Esophagus squamous epithelium (tissue), 5 donors: ENCODE measurements around the gene TANC1. TPM values are rescaled to one million over a fixed set of nuclear protein-coding genes. Genes with fewer than 3 reads are reported as not detected.

ENCODE experiments used
- DNase-seq: peaks from one replicate; lab custom pipeline; 2025; lab: John Stamatoyannopoulos, UW
- H3K27ac ChIP-seq, 4 donors: fragments of 200-600 bp; sonication (generic); one replicate each; pipeline ENCODE4 v1.5.1; 2016 to 2019; ENCODE audit warnings: mild to moderate bottlenecking in 1 of 4
- H3K27me3 ChIP-seq, 4 donors: fragments of 200-600 bp; sonication (generic); 1 replicate in 3 of 4; 2 replicates in 1 of 4; pipeline versions ENCODE4 v1.5.1 to v1.6.0; 2017 to 2021; ENCODE audit warnings: antibody characterized with exemption in 1 of 4
- H3K36me3 ChIP-seq, 3 donors: fragments of 200-600 bp; sonication (generic); one replicate each; pipeline ENCODE4 v1.5.1; 2016 to 2019
- H3K4me1 ChIP-seq, 3 donors: fragments of 200-600 bp; sonication (generic); one replicate each; pipeline ENCODE4 v1.5.1; 2017 to 2019
- H3K4me3 ChIP-seq, 4 donors: fragments of 200-600 bp; sonication (generic); 1 replicate in 3 of 4; 2 replicates in 1 of 4; pipeline ENCODE4 v1.5.1; 2016 to 2019; ENCODE audit warnings: mild to moderate bottlenecking in 2 of 4, moderate library complexity in 1 of 4
- H3K9me3 ChIP-seq, 3 donors: fragments of 200-600 bp; sonication (generic); one replicate each; pipeline ENCODE4 v1.5.1; 2016 to 2019
- POLR2A ChIP-seq, 4 donors: fragments of 450-650 bp; IDR thresholded peaks; one replicate each; pipeline ENCODE4 v1.6.1; 2017; ENCODE audit warnings: antibody characterized with exemption in 4 of 4, mild to moderate bottlenecking in 4 of 4, moderate library complexity in 3 of 4
- WGBS, 2 donors: methylation state at CpG; one replicate each; pipeline ENCODE4 v1.1.5; 2018; 5-methylcytosine and 5-hydroxymethylcytosine counted together
- intact Hi-C: fragments of 100-400 bp; cut with DNase I; formaldehyde crosslinking; loops from one replicate; pipeline ENCODE4 v1.15.0; 2022
- total RNA-seq, 4 donors: library from RNA; depleted of rRNA; stranded (reverse); fragments of >200 nt; gene quantifications; one replicate each; pipeline ENCODE4 v1.1.0, GENCODE V29; 2016
- TF ChIP-seq, protein P1 (sequence below), 6 experiments: fragments of 450-650 bp in 4 of 6; fragments of 200-600 bp in 2 of 6; sonication (generic) in 2 of 6; IDR thresholded peaks; one replicate each; pipeline ENCODE4 v1.5.1; 2016 to 2019; ENCODE audit warnings: antibody characterized with exemption in 6 of 6, mild to moderate bottlenecking in 4 of 6, moderate library complexity in 4 of 6
- donor health status: DM: yes; HTN: yes; CAD: no.

Gene TANC1
- total RNA-seq, 4 donors from 2014 or later, result 29.4 to 54.5 (median 42.2) TPM

- Histone ChIP-seq H3K27ac (peak overlapping the region; percentile 78 to 88 (median 84)), H3K4me1 (peaks cover 16 to 82% (median 52%) of the 10 kb centered on the region in 3 donors)
Measured at GRCh38 chr2:159044804-159045286, 76.4 kb downstream of the TANC1 start.

DNA sequence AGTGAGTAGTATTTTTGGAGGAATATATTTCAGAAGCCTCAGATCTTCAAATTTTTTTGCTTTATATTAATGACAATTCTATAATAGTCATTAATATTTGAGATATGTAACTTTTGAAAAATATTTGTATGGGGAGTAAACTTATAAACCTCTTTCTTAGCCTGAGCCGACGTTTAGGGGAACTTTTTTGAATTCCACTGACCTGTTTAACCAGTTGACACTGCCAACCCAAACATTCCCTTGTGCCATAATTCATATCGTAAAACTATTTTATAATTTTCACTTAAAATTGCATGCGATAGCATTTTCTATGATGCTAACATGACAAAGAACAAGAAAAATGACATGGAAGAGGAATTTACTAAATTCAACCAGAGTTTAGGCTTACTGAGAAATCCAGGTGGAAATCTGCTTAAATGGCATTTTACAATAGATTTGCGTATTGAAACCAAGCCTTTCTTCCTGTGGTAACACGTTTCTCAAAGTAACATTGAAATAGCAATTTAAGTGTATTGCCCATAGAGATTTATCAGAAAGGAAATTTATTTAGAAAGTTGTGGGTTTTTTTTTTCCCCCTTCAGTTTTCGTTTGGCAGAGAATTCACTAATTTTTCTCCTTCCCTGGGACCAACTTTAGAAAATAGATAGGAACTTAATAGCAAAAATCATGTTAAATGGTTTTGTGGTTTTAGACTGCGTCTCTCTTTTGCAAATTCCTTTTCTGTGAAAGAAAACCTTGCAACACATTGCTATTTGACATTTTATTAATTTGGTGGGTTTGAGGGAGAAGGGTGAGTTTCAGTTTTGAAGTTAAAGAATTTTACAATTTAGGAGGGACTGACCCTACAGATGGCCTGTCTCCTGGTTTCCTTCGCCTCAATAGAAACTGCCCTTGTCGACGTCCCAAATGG, 77.4 kb downstream of the TANC1 start:
- intact Hi-C loops, result no loop called here
- 26 to 33% methylated on average over 11 of the region's 11 CpGs for WGBS, 2 donors

More at GRCh38 chr2:159044804-159045286, 76.4 kb downstream of the TANC1 start:
- DNase-seq, result no peak
- Histone ChIP-seq H3K27me3 (no peaks in the 10 kb centered on the region), H3K36me3 (peaks cover 0 to 7% (median 0%) of the 10 kb centered on the region in 3 donors), H3K9me3 (no peaks in the 10 kb centered on the region), H3K4me3 (peak overlapping the region in 1 of 4 donors; percentile 3)
- TF ChIP-seq, protein P1, sequence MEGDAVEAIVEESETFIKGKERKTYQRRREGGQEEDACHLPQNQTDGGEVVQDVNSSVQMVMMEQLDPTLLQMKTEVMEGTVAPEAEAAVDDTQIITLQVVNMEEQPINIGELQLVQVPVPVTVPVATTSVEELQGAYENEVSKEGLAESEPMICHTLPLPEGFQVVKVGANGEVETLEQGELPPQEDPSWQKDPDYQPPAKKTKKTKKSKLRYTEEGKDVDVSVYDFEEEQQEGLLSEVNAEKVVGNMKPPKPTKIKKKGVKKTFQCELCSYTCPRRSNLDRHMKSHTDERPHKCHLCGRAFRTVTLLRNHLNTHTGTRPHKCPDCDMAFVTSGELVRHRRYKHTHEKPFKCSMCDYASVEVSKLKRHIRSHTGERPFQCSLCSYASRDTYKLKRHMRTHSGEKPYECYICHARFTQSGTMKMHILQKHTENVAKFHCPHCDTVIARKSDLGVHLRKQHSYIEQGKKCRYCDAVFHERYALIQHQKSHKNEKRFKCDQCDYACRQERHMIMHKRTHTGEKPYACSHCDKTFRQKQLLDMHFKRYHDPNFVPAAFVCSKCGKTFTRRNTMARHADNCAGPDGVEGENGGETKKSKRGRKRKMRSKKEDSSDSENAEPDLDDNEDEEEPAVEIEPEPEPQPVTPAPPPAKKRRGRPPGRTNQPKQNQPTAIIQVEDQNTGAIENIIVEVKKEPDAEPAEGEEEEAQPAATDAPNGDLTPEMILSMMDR (IDR thresholded peaks at IDR 0.05), result no peak
- TF ChIP-seq POLR2A (IDR thresholded peaks at IDR 0.05), result no peak
- intact Hi-C loops, result no loop called here
- 18 to 52% methylated on average over 4 of the region's 4 CpGs for WGBS, 2 donors

DNA sequence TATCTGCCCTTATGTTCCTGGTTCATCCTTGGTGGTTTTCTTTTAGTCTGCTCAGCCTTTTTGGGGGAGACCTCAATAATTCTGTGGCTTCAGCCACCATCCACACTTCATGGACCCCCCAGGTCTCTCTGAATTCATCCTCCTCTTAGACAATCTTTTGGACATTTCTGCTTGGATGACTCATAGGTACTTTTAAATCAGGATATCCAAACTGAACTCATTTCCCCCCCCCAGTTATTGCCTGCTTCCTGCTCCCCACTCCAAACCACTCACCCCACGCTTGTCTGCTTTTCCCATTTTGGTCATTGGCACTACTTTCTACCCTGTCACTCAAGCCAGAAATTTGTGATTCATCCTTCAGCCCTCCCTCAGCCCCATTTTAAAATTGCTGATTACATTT, 78.5 kb downstream of the TANC1 start:
- no peak for DNase-seq
- H3K36me3 ChIP-seq, result no peaks in the 10 kb centered on the region
- H3K9me3 ChIP-seq, result no peaks in the 10 kb centered on the region
- whole genome bisulfite sequencing, 2 donors, result 5 to 8% methylated on average over 1 of the region's 1 CpG
- intact Hi-C loops, result no loop called here
- H3K27me3 ChIP-seq, result no peaks in the 10 kb centered on the region
- H3K4me1 ChIP-seq, result peaks cover 8 to 78% (median 47%) of the 10 kb centered on the region in 3 donors
- H3K27ac ChIP-seq, result peak overlapping the region; percentile 50 to 88 (median 83)
- H3K4me3 ChIP-seq, result no peak overlapping the region
- TF ChIP-seq POLR2A (IDR thresholded peaks at IDR 0.05), result no peak
- TF ChIP-seq, protein P1 (IDR thresholded peaks at IDR 0.05), result no peak

More for the DNA sequence above, 77.4 kb downstream of the TANC1 start:
- Histone ChIP-seq H3K36me3 (peaks cover 0 to 7% (median 0%) of the 10 kb centered on the region in 3 donors), H3K4me1 (peaks cover 16 to 79% (median 52%) of the 10 kb centered on the region in 3 donors), H3K9me3 (no peaks in the 10 kb centered on the region), H3K27ac (peak overlapping the region; percentile 78 to 88 (median 84)), H3K4me3 (no peak overlapping the region), H3K27me3 (no peaks in the 10 kb centered on the region)
- no peak for TF ChIP-seq POLR2A (IDR thresholded peaks at IDR 0.05)
- TF ChIP-seq, protein P1 (IDR thresholded peaks at IDR 0.05), result no peak
- no peak for DNase-seq

- intact Hi-C loops, result no loop called here
- no peak for DNase-seq
- 79 to 93% methylated on average over 1 of the region's 1 CpG for WGBS, 2 donors
- Histone ChIP-seq H3K9me3 (no peaks in the 10 kb centered on the region), H3K27me3 (no peaks in the 10 kb centered on the region), H3K4me3 (no peak overlapping the region), H3K36me3 (no peaks in the 10 kb centered on the region), H3K4me1 (peaks cover 0 to 78% (median 42%) of the 10 kb centered on the region in 3 donors), H3K27ac (no peak overlapping the region)
- no peak for TF ChIP-seq POLR2A (IDR thresholded peaks at IDR 0.05)
- TF ChIP-seq, protein P1 (IDR thresholded peaks at IDR 0.05), result no peak
Measured at GRCh38 chr2:159050426-159050825, 82.0 kb downstream of the TANC1 start.

GRCh38 chr2:159051133-159051532, 82.7 kb downstream of the TANC1 start:
- TF ChIP-seq, protein P1 (IDR thresholded peaks at IDR 0.05), result no peak
- no peak for TF ChIP-seq POLR2A (IDR thresholded peaks at IDR 0.05)
- intact Hi-C loops, result no loop called here
- no peak for DNase-seq
- Histone ChIP-seq H3K27ac (no peak overlapping the region), H3K36me3 (no peaks in the 10 kb centered on the region), H3K9me3 (no peaks in the 10 kb centered on the region), H3K4me1 (peaks cover 0 to 78% (median 47%) of the 10 kb centered on the region in 3 donors), H3K4me3 (no peak overlapping the region), H3K27me3 (no peaks in the 10 kb centered on the region)
- 88 to 94% methylated on average over 3 of the region's 3 CpGs for WGBS, 2 donors
